IMR-90 (cell line): ENCODE results near the gene ZBED4. TPM values are rescaled to one million over a fixed set of nuclear protein-coding genes. Genes with fewer than 3 reads are reported as not detected.
A peak's percentile ranks its signal among the peaks of the same experiment; 100 is the strongest.

Experiments used
- ATAC-seq: fragments of 200-7000 bp; cut with Tn5 transposase; 2 replicates; pipeline ENCODE4 v1.9.1; 2020; ENCODE audit warnings: low read depth, mild to moderate bottlenecking, moderate library complexity
- BruUV-seq: library from RNA; stranded (reverse); fragments of 400-500 nt; replicated peaks from 2 replicates; lab custom pipeline; 2021; lab: Mats Ljungman, UMichigan
- CTCF ChIA-PET: fragments of 300-600 bp; formaldehyde crosslinking; extraction: SDS; loops from one replicate; lab custom pipeline; 2021; ENCODE audit warnings: antibody characterized with exemption; lab: Yijun Ruan, JAX
- POLR2A ChIA-PET: fragments of 300-600 bp; sonication (Branson Sonifier 250); formaldehyde crosslinking; loops from one replicate; lab custom pipeline; 2022; ENCODE audit warnings: antibody characterized with exemption; ENCODE audit not compliant: unreplicated experiment; lab: Charles Lee
- DNase-seq: peaks from one replicate; pipeline ENCODE4 v3.0.0; 2013
- H2AFZ ChIP-seq: replicated peaks from 2 replicates; pipeline ENCODE3; 2013; ENCODE audit warnings: low read length, mild to moderate bottlenecking; ENCODE audit not compliant: poor library complexity
- H2AK5ac ChIP-seq: 2 replicates; pipeline ENCODE4 v1.6.1; 2013; ENCODE audit warnings: low read depth, low read length, inconsistent platforms
- H2AK9ac ChIP-seq: replicated peaks from 2 replicates; pipeline ENCODE3; 2013; ENCODE audit warnings: mild to moderate bottlenecking, low read depth, low read length, moderate library complexity; ENCODE audit not compliant: poor library complexity
- H2BK120ac ChIP-seq: 2 replicates; pipeline ENCODE4 v1.6.1; 2013; ENCODE audit warnings: low read depth, low read length, inconsistent platforms
- H2BK15ac ChIP-seq: 3 replicates; pipeline ENCODE4 v1.6.1; 2013; ENCODE audit warnings: low read depth, low read length, inconsistent platforms
- H2BK20ac ChIP-seq: 2 replicates; pipeline ENCODE4 v1.6.1; 2013; ENCODE audit warnings: low read depth, mild to moderate bottlenecking, inconsistent platforms, low read length, moderate library complexity
- H2BK5ac ChIP-seq: 2 replicates; pipeline ENCODE4 v1.6.1; 2013; ENCODE audit warnings: mild to moderate bottlenecking, low read depth, low read length, inconsistent platforms; ENCODE audit not compliant: poor library complexity, severe bottlenecking
- H3K14ac ChIP-seq: replicated peaks from 2 replicates; pipeline ENCODE4 v1.6.1; 2013; ENCODE audit warnings: low read depth, low read length, inconsistent platforms
- H3K18ac ChIP-seq: 2 replicates; pipeline ENCODE4 v1.6.1; 2013; ENCODE audit warnings: low read depth, low read length, control low read depth
- H3K23ac ChIP-seq: 2 replicates; pipeline ENCODE4 v1.6.1; 2013; ENCODE audit warnings: low read depth, low read length, inconsistent platforms
- H3K27ac ChIP-seq: 2 replicates; pipeline ENCODE4 v1.5.1; 2013; ENCODE audit warnings: mild to moderate bottlenecking, control low read depth, low read length; ENCODE audit not compliant: insufficient read depth
- H3K27me3 ChIP-seq: 2 replicates; pipeline ENCODE4 v1.6.1; 2013; ENCODE audit warnings: low read length; ENCODE audit not compliant: control insufficient read depth, insufficient read depth
- H3K36me3 ChIP-seq: 2 replicates; pipeline ENCODE4 v1.6.1; 2013; ENCODE audit warnings: low read length, mixed read lengths; ENCODE audit not compliant: control insufficient read depth, insufficient read depth
- H3K4ac ChIP-seq: 2 replicates; pipeline ENCODE4 v1.6.1; 2013; ENCODE audit warnings: low read depth, low read length, inconsistent platforms
- H3K4me1 ChIP-seq: 2 replicates; pipeline ENCODE4 v1.6.1; 2013; ENCODE audit warnings: low read length, mixed read lengths; ENCODE audit not compliant: control insufficient read depth, insufficient read depth
- H3K4me2 ChIP-seq: 2 replicates; pipeline ENCODE4 v1.6.1; 2013; ENCODE audit warnings: low read depth, mild to moderate bottlenecking, control low read depth, low read length, moderate library complexity
- H3K4me3 ChIP-seq: 2 replicates; pipeline ENCODE4 v1.5.1; 2013; ENCODE audit warnings: low read depth, mild to moderate bottlenecking, control low read depth, low read length, moderate library complexity; ENCODE audit not compliant: insufficient read depth
- H3K56ac ChIP-seq: 2 replicates; pipeline ENCODE4 v1.6.1; 2013; ENCODE audit warnings: low read length, inconsistent platforms; ENCODE audit not compliant: insufficient read depth; ENCODE audit errors: extremely low read depth
- H3K79me1 ChIP-seq, 2 experiments: 2 replicates each; pipeline ENCODE4 v1.6.1; 2013; ENCODE audit warnings: low read length in 2 of 2, inconsistent platforms in 1 of 2, low read depth in 1 of 2
- H3K9ac ChIP-seq: 2 replicates; pipeline ENCODE4 v1.6.1; 2013; ENCODE audit warnings: low read depth, low read length, control low read depth
- H3K9me1 ChIP-seq: 2 replicates; pipeline ENCODE4 v1.6.1; 2013; ENCODE audit warnings: low read length, inconsistent platforms; ENCODE audit not compliant: insufficient read depth
- H3K9me3 ChIP-seq: 2 replicates; pipeline ENCODE4 v1.6.1; 2013; ENCODE audit warnings: low read length; ENCODE audit not compliant: control insufficient read depth, insufficient read depth
- H4K20me1 ChIP-seq: 2 replicates; pipeline ENCODE4 v1.6.1; 2013; ENCODE audit warnings: low read length, inconsistent platforms; ENCODE audit not compliant: insufficient read depth
- H4K5ac ChIP-seq: 2 replicates; pipeline ENCODE4 v1.6.1; 2013; ENCODE audit warnings: mild to moderate bottlenecking, low read depth, low read length, control low read depth
- H4K8ac ChIP-seq, 2 experiments: 2 replicates each; pipeline ENCODE4 v1.6.1; 2013; ENCODE audit warnings: low read depth in 2 of 2, low read length in 2 of 2, control low read depth in 1 of 2, inconsistent platforms in 1 of 2
- H4K91ac ChIP-seq: 2 replicates; pipeline ENCODE4 v1.6.1; 2013; ENCODE audit warnings: low read depth, low read length, inconsistent platforms; ENCODE audit not compliant: insufficient read depth
- BHLHE40 ChIP-seq: fragments of 150-350 bp; IDR thresholded peaks from 2 replicates; pipeline ENCODE4 v1.6.1; 2016; ENCODE audit warnings: mild to moderate bottlenecking, low read depth, low read length
- CEBPB ChIP-seq: IDR thresholded peaks from 2 replicates; pipeline ENCODE4 v1.6.1; 2012; ENCODE audit warnings: low read depth, low read length, improper control_type of control experiment
- CHD1 ChIP-seq: IDR thresholded peaks from 2 replicates; pipeline ENCODE4 v1.6.1; 2012; ENCODE audit warnings: low read depth, low read length, improper control_type of control experiment
- FOS ChIP-seq: fragments of 150-350 bp; IDR thresholded peaks from 2 replicates; pipeline ENCODE4 v1.6.1; 2016; ENCODE audit warnings: low read depth, low read length
- MAFK ChIP-seq: IDR thresholded peaks from 2 replicates; pipeline ENCODE4 v1.6.1; 2012; ENCODE audit warnings: low read depth, low read length, improper control_type of control experiment
- MXI1 ChIP-seq: IDR thresholded peaks from 2 replicates; pipeline ENCODE4 v1.6.1; 2012; ENCODE audit warnings: low read depth, mild to moderate bottlenecking, low read length, moderate library complexity, borderline replicate concordance
- NFE2L2 ChIP-seq: fragments of 150-350 bp; IDR thresholded peaks from 2 replicates; pipeline ENCODE4 v1.6.1; 2016; ENCODE audit warnings: low read depth, mild to moderate bottlenecking, low read length
- POLR2A ChIP-seq: IDR thresholded peaks from 2 replicates; pipeline ENCODE4 v1.6.1; 2012; ENCODE audit warnings: mild to moderate bottlenecking, low read depth, low read length
- RAD21 ChIP-seq: IDR thresholded peaks from 2 replicates; pipeline ENCODE4 v1.6.1; 2012; ENCODE audit warnings: low read length, improper control_type of control experiment
- RFX5 ChIP-seq: IDR thresholded peaks from 2 replicates; pipeline ENCODE4 v1.8.0; 2012; ENCODE audit warnings: low read depth, mild to moderate bottlenecking, low read length, moderate library complexity
- SMC3 ChIP-seq: fragments of 150-350 bp; IDR thresholded peaks from 2 replicates; pipeline ENCODE4 v1.6.1; 2016; ENCODE audit warnings: low read depth, mild to moderate bottlenecking, antibody characterized with exemption, low read length, moderate library complexity
- WGBS, 2 experiments: methylation state at CpG; one replicate each; pipeline versions ENCODE4 v1.1.5 to v1.1.7; 2013; ENCODE audit warnings: missing lambda C conversion rate in 2 of 2; ENCODE audit not compliant: insufficient read length in 1 of 2; ENCODE audit errors: extremely low coverage in 2 of 2; 5-methylcytosine and 5-hydroxymethylcytosine counted together
- dilution Hi-C: fragments of 300-500 bp; cut with HindIII; formaldehyde crosslinking; loops from one replicate; pipeline ENCODE4 v1.14.3; 2018; ENCODE audit warnings: low sequenced_read_pairs; ENCODE audit not compliant: unreplicated experiment
- in situ Hi-C: fragments of 300-500 bp; cut with MboI; formaldehyde crosslinking; loops from 3 replicates; pipeline ENCODE4 v1.14.3; 2019; ENCODE audit warnings: low sequenced_read_pairs, inconsistent platforms, mixed read lengths
- intact Hi-C: fragments of 100-400 bp; cut with micrococcal nuclease; formaldehyde crosslinking; loops from 2 replicates; pipeline ENCODE4 v1.10.0; 2022
- polyA plus RNA-seq, 3 experiments: library from polyadenylated mRNA; depleted of rRNA; stranded (reverse); fragments of >200 nt; gene quantifications; 2 replicates each; pipeline ENCODE4 v1.2.3, GENCODE V29; 2012; ENCODE audit warnings: low replicate concordance in 1 of 3
- total RNA-seq: library from RNA; depleted of rRNA; stranded (reverse); fragments of >200 nt; gene quantifications from 2 replicates; pipeline ENCODE4 v1.2.3, GENCODE V29; 2012
- TF ChIP-seq, protein P1 (sequence below): fragments of 150-350 bp; IDR thresholded peaks from 2 replicates; pipeline ENCODE4 v1.6.1; 2017; ENCODE audit warnings: mild to moderate bottlenecking, antibody characterized with exemption, low read length, low read depth
- TF ChIP-seq, protein P2 (sequence below): conservative IDR thresholded peaks from 2 replicates; pipeline ENCODE4 v1.5.1; 2012; ENCODE audit warnings: mild to moderate bottlenecking, low read depth, low read length, improper control_type of control experiment
- TF ChIP-seq, protein P3 (sequence below): fragments of 150-350 bp; IDR thresholded peaks from 2 replicates; pipeline ENCODE4 v1.6.1; 2016; ENCODE audit warnings: low read depth, mild to moderate bottlenecking, low read length, moderate library complexity, borderline replicate concordance

ZBED4 gene
- total and polyA plus RNA-seq, 2 of the 4 experiments (the other 2 are of a cell fraction), result 9.3 to 10.5 TPM

DNA sequence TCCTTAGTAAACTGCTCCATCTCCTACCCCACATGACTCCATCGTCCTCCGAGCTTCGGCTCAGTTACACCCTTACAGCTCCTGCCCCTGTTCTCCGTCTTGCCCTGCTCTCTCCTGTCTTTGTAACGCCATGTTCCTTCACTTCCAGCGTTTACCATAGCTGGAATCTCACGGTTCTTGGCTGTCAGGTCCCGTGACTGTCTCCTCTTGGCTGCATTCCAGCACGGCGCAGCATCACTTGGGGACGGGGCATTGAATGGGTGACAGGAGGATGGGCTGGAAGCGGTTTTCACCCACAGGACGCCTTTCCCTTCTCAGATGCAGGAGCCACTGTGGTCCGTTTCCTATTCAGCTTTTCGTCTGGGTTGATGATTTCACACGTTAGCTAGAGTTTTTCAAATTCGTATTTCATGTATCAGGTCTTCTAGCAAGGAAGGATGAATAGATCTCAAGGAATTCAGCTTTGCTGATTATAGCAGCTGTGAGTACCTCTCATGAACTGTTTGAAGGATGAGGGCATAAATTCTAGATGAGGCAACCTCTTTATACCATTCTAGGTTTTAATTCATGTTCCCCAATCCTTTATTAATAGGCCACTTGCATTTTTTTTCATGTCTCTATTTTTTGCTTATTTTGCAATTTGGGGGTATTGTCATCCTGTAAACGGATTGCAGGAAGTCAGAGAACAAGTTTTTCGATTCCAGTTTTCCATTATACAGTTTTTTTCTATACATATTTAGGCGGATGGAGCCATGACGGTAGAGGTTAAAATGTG lies 29.1 kb downstream of the ZBED4 start:
- H3K23ac ChIP-seq, result no peak overlapping the region
- H3K27me3 ChIP-seq, result no peaks in the 10 kb centered on the region
- peaks cover 11% of the 10 kb centered on the region for H3K9me1 ChIP-seq
- ChIA-PET CTCF (no interaction called here), POLR2A (no interaction called here)
- H3K4me3 ChIP-seq, result no peak overlapping the region
- H2AK9ac ChIP-seq, result no peak overlapping the region
- H3K18ac ChIP-seq, result no peak overlapping the region
- peaks cover 32 to 81% of the 10 kb centered on the region in 2 experiments for H3K79me1 ChIP-seq
- no peak overlapping the region for H3K4ac ChIP-seq
- no peak overlapping the region for H2AK5ac ChIP-seq
- TF ChIP-seq MAFK, result peak; percentile 69
- no peak for TF ChIP-seq RAD21
- TF ChIP-seq, protein P1, sequence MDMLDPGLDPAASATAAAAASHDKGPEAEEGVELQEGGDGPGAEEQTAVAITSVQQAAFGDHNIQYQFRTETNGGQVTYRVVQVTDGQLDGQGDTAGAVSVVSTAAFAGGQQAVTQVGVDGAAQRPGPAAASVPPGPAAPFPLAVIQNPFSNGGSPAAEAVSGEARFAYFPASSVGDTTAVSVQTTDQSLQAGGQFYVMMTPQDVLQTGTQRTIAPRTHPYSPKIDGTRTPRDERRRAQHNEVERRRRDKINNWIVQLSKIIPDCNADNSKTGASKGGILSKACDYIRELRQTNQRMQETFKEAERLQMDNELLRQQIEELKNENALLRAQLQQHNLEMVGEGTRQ, result no peak
- TF ChIP-seq CEBPB, result peak; percentile 9; the same call in 1 of the 2 replicates
- no peak for TF ChIP-seq FOS
- TF ChIP-seq, protein P2, sequence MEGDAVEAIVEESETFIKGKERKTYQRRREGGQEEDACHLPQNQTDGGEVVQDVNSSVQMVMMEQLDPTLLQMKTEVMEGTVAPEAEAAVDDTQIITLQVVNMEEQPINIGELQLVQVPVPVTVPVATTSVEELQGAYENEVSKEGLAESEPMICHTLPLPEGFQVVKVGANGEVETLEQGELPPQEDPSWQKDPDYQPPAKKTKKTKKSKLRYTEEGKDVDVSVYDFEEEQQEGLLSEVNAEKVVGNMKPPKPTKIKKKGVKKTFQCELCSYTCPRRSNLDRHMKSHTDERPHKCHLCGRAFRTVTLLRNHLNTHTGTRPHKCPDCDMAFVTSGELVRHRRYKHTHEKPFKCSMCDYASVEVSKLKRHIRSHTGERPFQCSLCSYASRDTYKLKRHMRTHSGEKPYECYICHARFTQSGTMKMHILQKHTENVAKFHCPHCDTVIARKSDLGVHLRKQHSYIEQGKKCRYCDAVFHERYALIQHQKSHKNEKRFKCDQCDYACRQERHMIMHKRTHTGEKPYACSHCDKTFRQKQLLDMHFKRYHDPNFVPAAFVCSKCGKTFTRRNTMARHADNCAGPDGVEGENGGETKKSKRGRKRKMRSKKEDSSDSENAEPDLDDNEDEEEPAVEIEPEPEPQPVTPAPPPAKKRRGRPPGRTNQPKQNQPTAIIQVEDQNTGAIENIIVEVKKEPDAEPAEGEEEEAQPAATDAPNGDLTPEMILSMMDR, result no peak
- TF ChIP-seq POLR2A, result no peak
- TF ChIP-seq MXI1, result no peak
- TF ChIP-seq SMC3, result no peak
- TF ChIP-seq, protein P3, sequence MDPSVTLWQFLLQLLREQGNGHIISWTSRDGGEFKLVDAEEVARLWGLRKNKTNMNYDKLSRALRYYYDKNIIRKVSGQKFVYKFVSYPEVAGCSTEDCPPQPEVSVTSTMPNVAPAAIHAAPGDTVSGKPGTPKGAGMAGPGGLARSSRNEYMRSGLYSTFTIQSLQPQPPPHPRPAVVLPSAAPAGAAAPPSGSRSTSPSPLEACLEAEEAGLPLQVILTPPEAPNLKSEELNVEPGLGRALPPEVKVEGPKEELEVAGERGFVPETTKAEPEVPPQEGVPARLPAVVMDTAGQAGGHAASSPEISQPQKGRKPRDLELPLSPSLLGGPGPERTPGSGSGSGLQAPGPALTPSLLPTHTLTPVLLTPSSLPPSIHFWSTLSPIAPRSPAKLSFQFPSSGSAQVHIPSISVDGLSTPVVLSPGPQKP, result no peak
- TF ChIP-seq RFX5, result no peak
- no peak for TF ChIP-seq NFE2L2
- no peak for TF ChIP-seq CHD1
- TF ChIP-seq BHLHE40, result no peak
- H3K4me2 ChIP-seq, result no peak overlapping the region
- no peak overlapping the region; the same call in 1 of the 2 replicates for H3K14ac ChIP-seq
- no peak overlapping the region for H2BK120ac ChIP-seq
- ATAC-seq (peak; percentile 54), DNase-seq (peak; percentile 64)
- H2BK5ac ChIP-seq, result no peak overlapping the region
- 93% methylated on average over 8 of the region's 21 CpGs; no CpG with 5 or more reads in 1 of the 2 experiments for WGBS, 2 experiments
- no peak overlapping the region for H3K9ac ChIP-seq
- dilution Hi-C loops (no loop called here), in situ Hi-C loops (no loop called here), intact Hi-C loops (no loop called here)
- H3K27ac ChIP-seq, result no peak overlapping the region
- H4K5ac ChIP-seq, result no peak overlapping the region
- H2BK20ac ChIP-seq, result 0 out of 2 replicates have a peak overlapping the region, but pooled peaks have one; percentile 41
- H4K8ac ChIP-seq, result no peak overlapping the region
- no TSS peak for BruUV-seq
- no peak overlapping the region for H3K56ac ChIP-seq
- H3K9me3 ChIP-seq, result peaks cover 4% of the 10 kb centered on the region; the same call in 1 of the 2 replicates
- H2BK15ac ChIP-seq, result no peak overlapping the region
- peaks cover 43% of the 10 kb centered on the region for H4K20me1 ChIP-seq
- H3K36me3 ChIP-seq, result peaks cover 33% of the 10 kb centered on the region
- H3K4me1 ChIP-seq, result peaks cover 4% of the 10 kb centered on the region; the same call in 1 of the 2 replicates
- H4K91ac ChIP-seq, result no peak overlapping the region
- peak overlapping the region; percentile 53 for H2AFZ ChIP-seq
